Measurements from ENCODE around the gene KCND3. TPM values are rescaled to one million over a fixed set of nuclear protein-coding genes. Genes with fewer than 3 reads are reported as not detected.

KCND3 gene
- total RNA-seq, 2 donors from 2014 or later, result not detected

- ATAC-seq (no peak), DNase-seq (ENCODE audit: low spot score in 2 of 2) (no peak)
- H3K27ac Mint-ChIP-seq, result no peak overlapping the region
- peaks cover 4 to 9% of the 10 kb centered on the region in 2 donors for H3K9me3 Mint-ChIP-seq
- peaks cover 0 to 4% of the 10 kb centered on the region in 2 donors for H3K36me3 Mint-ChIP-seq
These were observed 78.4 kb downstream of the KCND3 start for GRCh38 chr1:111911061-111911460.

DNA sequence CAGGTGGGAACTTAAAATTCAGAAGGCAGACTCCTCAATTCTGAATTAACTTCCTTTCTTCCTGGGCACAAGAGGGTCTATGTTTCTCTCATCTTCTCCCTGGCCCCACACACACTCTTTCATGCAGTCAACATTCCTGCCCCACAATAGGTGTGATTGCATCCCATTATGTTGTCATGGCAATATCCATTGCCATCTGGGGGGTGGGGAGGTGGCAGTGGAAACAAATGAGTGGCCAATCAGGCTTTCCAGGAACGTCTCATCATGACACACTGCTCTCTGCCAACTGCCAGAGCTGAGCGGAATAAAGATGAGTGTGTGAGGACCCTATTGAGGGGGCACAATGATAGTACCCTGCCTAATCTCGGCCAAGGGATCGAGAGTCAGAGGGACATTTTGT, 80.4 kb downstream of the KCND3 start:
- Mint-ChIP-seq H3K9me3 (peaks cover 4 to 5% of the 10 kb centered on the region in 2 donors), H3K36me3 (peaks cover 0 to 4% of the 10 kb centered on the region in 2 donors), H3K27ac (no peak overlapping the region)
- DNase-seq (ENCODE audit: low spot score in 2 of 2) (peak in 1 of 2 donors; percentile 11), ATAC-seq (no peak)

- H3K27ac Mint-ChIP-seq, result no peak overlapping the region
- no peak for ATAC-seq
- no peaks in the 10 kb centered on the region for H3K9me3 Mint-ChIP-seq
- DNase-seq (ENCODE audit: low spot score in 2 of 2), result no peak
- H3K36me3 Mint-ChIP-seq, result no peaks in the 10 kb centered on the region
These were observed 81.4 kb downstream of the KCND3 start for GRCh38 chr1:111908011-111908621.

- ATAC-seq (peak in 1 of 2 donors; percentile 34), DNase-seq (ENCODE audit: low spot score in 2 of 2) (peak in 1 of 2 donors; percentile 7)
- Mint-ChIP-seq H3K27ac (no peak overlapping the region), H3K36me3 (no peaks in the 10 kb centered on the region), H3K9me3 (no peaks in the 10 kb centered on the region)
These were observed 82.1 kb downstream of the KCND3 start for GRCh38 chr1:111907321-111907720.

GRCh38 chr1:111906816-111907215, 82.7 kb downstream of the KCND3 start:
- ATAC-seq, result no peak
- DNase-seq (ENCODE audit: low spot score in 2 of 2), result peak in 1 of 2 donors; percentile 2
- H3K27ac Mint-ChIP-seq, result no peak overlapping the region
- no peaks in the 10 kb centered on the region for H3K36me3 Mint-ChIP-seq
- no peaks in the 10 kb centered on the region for H3K9me3 Mint-ChIP-seq

- no peaks in the 10 kb centered on the region for H3K36me3 Mint-ChIP-seq
- no peaks in the 10 kb centered on the region for H3K9me3 Mint-ChIP-seq
- ATAC-seq (no peak), DNase-seq (ENCODE audit: low spot score in 2 of 2) (no peak)
- H3K27ac Mint-ChIP-seq, result no peak overlapping the region
These were observed 83.4 kb downstream of the KCND3 start for GRCh38 chr1:111906111-111906510.

DNA sequence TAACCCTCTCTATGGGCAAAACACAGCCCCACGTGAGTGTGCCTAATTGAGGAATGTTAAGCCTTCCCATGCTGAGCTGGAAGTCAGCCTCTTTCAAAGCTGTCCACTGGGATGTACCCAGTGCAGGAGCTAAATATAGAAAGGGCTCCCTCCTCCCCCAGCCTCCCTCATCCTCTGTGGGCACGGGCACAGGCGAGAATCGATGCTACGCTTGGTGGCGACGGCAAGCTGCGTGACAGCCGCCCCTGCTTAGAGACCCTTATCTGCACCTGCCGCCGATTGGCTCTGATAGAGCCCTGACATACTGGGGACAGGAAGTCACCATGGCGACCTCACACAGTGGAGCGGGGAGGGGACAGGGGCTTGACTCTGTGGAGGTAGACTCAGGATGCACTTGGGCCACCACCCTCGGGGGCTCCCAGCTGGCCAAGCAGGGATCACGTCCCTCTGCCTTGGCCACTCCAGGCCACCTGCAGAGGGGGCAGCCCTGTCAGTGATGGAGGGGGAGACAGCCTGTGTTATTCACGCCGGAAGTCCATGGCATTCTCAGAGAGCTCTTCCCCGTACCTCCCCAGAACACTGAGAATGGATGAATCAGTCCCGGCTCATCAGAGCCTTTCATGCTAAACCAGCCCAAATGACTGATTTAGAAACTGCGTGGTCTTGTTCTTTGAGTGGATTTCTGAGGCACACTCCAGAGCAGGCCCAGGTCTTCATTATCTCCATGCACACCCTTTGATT, 84.8 kb downstream of the KCND3 start:
- no peak overlapping the region for H3K27ac Mint-ChIP-seq
- H3K36me3 Mint-ChIP-seq, result no peaks in the 10 kb centered on the region
- ATAC-seq, result peak; percentile 92 to 97
- DNase-seq (ENCODE audit: low spot score in 2 of 2), result peak; percentile 17 to 48
- no peaks in the 10 kb centered on the region for H3K9me3 Mint-ChIP-seq

DNA sequence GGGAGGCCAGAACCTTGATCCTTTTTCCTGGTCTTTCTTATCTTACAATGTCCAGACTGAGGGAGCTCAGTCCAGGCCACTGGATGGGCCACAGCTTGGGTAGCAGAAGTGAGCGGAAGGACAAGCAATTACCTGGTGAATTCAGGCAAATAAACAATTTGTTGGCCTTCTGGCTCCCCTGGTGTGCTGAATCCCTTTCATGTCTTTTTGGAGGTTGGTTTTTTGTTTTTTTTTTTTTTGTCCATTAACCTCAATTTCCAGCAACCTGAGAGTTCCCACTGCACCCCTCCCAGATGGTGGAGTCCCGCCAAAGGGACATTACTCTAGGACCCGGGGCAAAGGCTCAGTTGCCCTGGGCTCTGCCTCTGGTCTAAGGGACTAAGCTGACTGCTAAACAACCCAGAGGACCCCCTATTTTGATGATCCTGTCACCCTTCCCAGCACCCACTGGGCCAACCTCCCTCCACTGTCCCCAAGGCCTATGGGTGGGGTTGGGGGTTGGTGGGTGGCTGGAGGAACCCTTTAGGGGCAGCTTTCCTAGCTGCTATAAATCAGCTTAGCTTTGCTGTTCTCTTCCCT, 85.5 kb downstream of the KCND3 start:
- Mint-ChIP-seq H3K36me3 (no peaks in the 10 kb centered on the region), H3K27ac (no peak overlapping the region), H3K9me3 (no peaks in the 10 kb centered on the region)
- peak in 1 of 2 donors; percentile 3 for DNase-seq (ENCODE audit: low spot score in 2 of 2)
- ATAC-seq, result no peak

- no peak for ATAC-seq
- Mint-ChIP-seq H3K27ac (no peak overlapping the region), H3K36me3 (no peaks in the 10 kb centered on the region), H3K9me3 (no peaks in the 10 kb centered on the region)
- peak in 1 of 2 donors; percentile 11 for DNase-seq (ENCODE audit: low spot score in 2 of 2)
These were observed 86.2 kb downstream of the KCND3 start for GRCh38 chr1:111903148-111903870.

- no peaks in the 10 kb centered on the region for H3K36me3 Mint-ChIP-seq
- no peak overlapping the region for H3K27ac Mint-ChIP-seq
- no peak for ATAC-seq
- DNase-seq (ENCODE audit: low spot score in 2 of 2), result peak in 1 of 2 donors; percentile 9
- no peaks in the 10 kb centered on the region for H3K9me3 Mint-ChIP-seq
These were observed 94.0 kb downstream of the KCND3 start for GRCh38 chr1:111895469-111895868.

- no peaks in the 10 kb centered on the region for H3K9me3 Mint-ChIP-seq
- DNase-seq (ENCODE audit: low spot score in 2 of 2) (no peak), ATAC-seq (no peak)
- no peaks in the 10 kb centered on the region for H3K36me3 Mint-ChIP-seq
- H3K27ac Mint-ChIP-seq, result no peak overlapping the region
These were observed 94.5 kb downstream of the KCND3 start for GRCh38 chr1:111895017-111895416.

DNA sequence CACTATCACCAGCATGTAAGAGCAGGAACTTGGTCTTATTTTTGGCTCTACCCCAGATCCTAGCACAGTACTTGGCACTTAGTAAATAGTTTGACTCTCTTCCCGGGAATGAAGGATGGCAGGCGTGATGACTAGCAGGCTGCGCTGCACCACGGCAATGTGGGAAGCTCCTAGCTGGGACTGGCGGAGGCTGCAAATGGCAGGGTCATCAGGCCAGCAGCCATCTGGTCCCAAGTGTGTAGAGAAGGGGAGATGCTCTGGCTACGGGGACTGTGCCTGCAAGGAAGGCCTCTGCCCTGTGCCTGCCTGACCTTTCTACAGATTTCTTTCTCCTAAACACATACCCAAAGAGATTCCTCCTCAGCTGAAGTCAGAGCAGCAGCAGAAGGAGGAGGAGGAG, 95.0 kb downstream of the KCND3 start:
- Mint-ChIP-seq H3K9me3 (no peaks in the 10 kb centered on the region), H3K36me3 (no peaks in the 10 kb centered on the region), H3K27ac (no peak overlapping the region)
- no peak for ATAC-seq
- peak in 1 of 2 donors; percentile 13 for DNase-seq (ENCODE audit: low spot score in 2 of 2)

DNA sequence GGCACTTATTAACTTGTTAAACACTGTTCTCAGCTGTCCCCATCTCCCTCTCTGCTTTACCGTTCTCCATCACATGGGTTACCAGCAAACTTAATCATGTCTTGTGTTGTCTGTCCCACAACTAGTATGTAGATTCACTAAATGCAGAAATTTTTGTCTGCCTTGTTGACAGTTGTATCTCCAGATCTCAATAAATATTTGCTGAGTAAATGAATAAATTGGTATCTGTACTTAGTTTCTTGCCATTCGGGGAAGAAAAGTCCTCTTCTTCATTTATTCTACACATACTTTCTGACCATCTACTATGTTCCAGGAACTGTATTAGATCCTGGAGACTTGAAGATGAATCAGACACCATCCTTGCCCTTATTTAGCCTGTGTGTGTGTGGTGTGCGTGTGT, 97.9 kb downstream of the KCND3 start:
- ATAC-seq, result no peak
- DNase-seq (ENCODE audit: low spot score in 2 of 2), result peak in 1 of 2 donors; percentile 30
- H3K27ac Mint-ChIP-seq, result no peak overlapping the region
- H3K9me3 Mint-ChIP-seq, result no peaks in the 10 kb centered on the region
- H3K36me3 Mint-ChIP-seq, result no peaks in the 10 kb centered on the region

DNA sequence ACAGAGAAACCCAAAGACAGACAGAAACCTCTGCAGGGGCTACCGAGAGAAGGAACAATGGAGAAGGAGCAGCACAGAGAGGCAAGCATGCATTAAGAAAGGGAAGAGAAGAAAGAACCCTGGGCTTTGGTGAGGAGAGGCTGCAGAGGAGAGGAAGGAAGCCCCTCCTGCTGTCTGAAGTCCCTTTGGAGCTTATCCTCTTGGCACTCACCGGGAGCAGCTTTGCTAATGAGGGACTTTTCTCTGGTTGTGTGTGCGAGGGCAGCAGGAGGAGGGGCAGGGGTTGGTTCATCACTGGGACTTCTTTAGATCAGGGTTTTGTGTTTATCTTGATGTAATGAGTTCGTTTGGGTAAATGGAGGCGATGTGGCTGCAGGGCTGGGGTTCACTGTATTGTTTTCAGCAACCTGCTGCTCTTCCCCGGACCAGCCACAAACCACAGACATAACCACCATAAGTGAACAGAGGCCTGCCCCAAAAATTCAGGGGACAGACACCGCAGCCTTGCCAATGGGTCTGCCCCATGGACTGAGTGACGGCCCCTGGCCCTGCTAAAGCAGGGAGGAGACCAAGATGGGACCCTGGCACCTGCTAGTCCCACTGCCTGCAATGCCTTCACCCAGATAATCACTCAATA, 100.6 kb downstream of the KCND3 start:
- Mint-ChIP-seq H3K27ac (no peak overlapping the region), H3K36me3 (no peaks in the 10 kb centered on the region), H3K9me3 (no peaks in the 10 kb centered on the region)
- DNase-seq (ENCODE audit: low spot score in 2 of 2), result no peak
- ATAC-seq, result peak in 1 of 2 donors; percentile 36

- DNase-seq (ENCODE audit: low spot score in 2 of 2), result no peak
- Mint-ChIP-seq H3K9me3 (no peaks in the 10 kb centered on the region), H3K27ac (no peak overlapping the region), H3K36me3 (no peaks in the 10 kb centered on the region)
- no peak for ATAC-seq
These were observed 101.6 kb downstream of the KCND3 start for GRCh38 chr1:111887875-111888274.

- H3K9me3 Mint-ChIP-seq, result no peaks in the 10 kb centered on the region
- H3K27ac Mint-ChIP-seq, result no peak overlapping the region
- ATAC-seq, result no peak
- H3K36me3 Mint-ChIP-seq, result no peaks in the 10 kb centered on the region
- DNase-seq (ENCODE audit: low spot score in 2 of 2), result no peak
These were observed 102.1 kb downstream of the KCND3 start for GRCh38 chr1:111887385-111887784.

GRCh38 chr1:111886741-111887140, 102.7 kb downstream of the KCND3 start:
- H3K36me3 Mint-ChIP-seq, result no peaks in the 10 kb centered on the region
- no peak overlapping the region for H3K27ac Mint-ChIP-seq
- ATAC-seq, result no peak
- no peak for DNase-seq (ENCODE audit: low spot score in 2 of 2)
- no peaks in the 10 kb centered on the region for H3K9me3 Mint-ChIP-seq

All from activated naive CD4-positive, alpha-beta T cell treated with anti-CD3 and anti-CD28 coated beads, Interleukin-2, amount 50 U/mL, for 72 hours (primary cell).